Caki2 (cell line): Measurements from ENCODE around the gene QPRT. TPM values are rescaled to one million over a fixed set of nuclear protein-coding genes. Genes with fewer than 3 reads are reported as not detected.
"Not testable (repeated sequence)": the region's sequence is repeated elsewhere in the genome, so short reads cannot be mapped to it uniquely, and the experiment has no call there.

Source experiments
- DNase-seq: peaks from one replicate; pipeline ENCODE4 v3.0.0-alpha.2; 2015; ENCODE audit warnings: low read depth
- in situ Hi-C: cut with HindIII; loops from 2 replicates; pipeline ENCODE4 v1.10.0; 2016; ENCODE audit warnings: low sequenced_read_pairs, low pct_unique_long_range_greater_than_20kb, mixed read lengths
- total RNA-seq: library from RNA; depleted of rRNA; stranded (reverse); fragments of >200 nt; shearing (Covaris generic); gene quantifications from 2 replicates; pipeline ENCODE4 v1.2.3, GENCODE V29; 2014; ENCODE audit warnings: low replicate concordance

QPRT gene
- total RNA-seq, 1 experiment from 2014 or later: 57.5 TPM

- in situ Hi-C loops, DNase-seq: not testable (repeated sequence)
These were observed 53.0 kb downstream of the QPRT start for GRCh38 chr16:29731768-29732601.

GRCh38 chr16:29734786-29735185, 55.8 kb downstream of the QPRT start:
- no peak for DNase-seq
- in situ Hi-C loops: no loop called here

GRCh38 chr16:29736112-29736511, 57.1 kb downstream of the QPRT start:
- no peak for DNase-seq
- in situ Hi-C loops: no loop called here

GRCh38 chr16:29736764-29737163, 57.8 kb downstream of the QPRT start:
- in situ Hi-C loops: no loop called here

GRCh38 chr16:29737713-29738112, 58.7 kb downstream of the QPRT start:
- in situ Hi-C loops: no loop called here
- no peak for DNase-seq

More at GRCh38 chr16:29736764-29737163, 57.8 kb downstream of the QPRT start:
- DNase-seq: no peak

- in situ Hi-C loops: no loop called here
- no peak for DNase-seq
These were observed 59.5 kb downstream of the QPRT start for GRCh38 chr16:29738514-29738913.

GRCh38 chr16:29739927-29740629, 61.1 kb downstream of the QPRT start:
- DNase-seq, in situ Hi-C loops: not testable (repeated sequence)

GRCh38 chr16:29740630-29741015, 61.6 kb downstream of the QPRT start:
- in situ Hi-C loops, DNase-seq: not testable (repeated sequence)

GRCh38 chr16:29742683-29743275, 63.8 kb downstream of the QPRT start:
- no peak for DNase-seq
- in situ Hi-C loops: no loop called here

GRCh38 chr16:29743475-29743826, 64.5 kb downstream of the QPRT start:
- no peak for DNase-seq
- in situ Hi-C loops: no loop called here

GRCh38 chr16:29743827-29744531, 65.0 kb downstream of the QPRT start:
- in situ Hi-C loops: no loop called here
- DNase-seq: no peak

- no peak for DNase-seq
- in situ Hi-C loops: no loop called here
These were observed 65.6 kb downstream of the QPRT start for GRCh38 chr16:29744541-29745101.

GRCh38 chr16:29745121-29745852, 66.3 kb downstream of the QPRT start:
- DNase-seq: no peak
- in situ Hi-C loops: no loop called here

GRCh38 chr16:29745853-29746345, 66.9 kb downstream of the QPRT start, which contains the start of gene C16orf54:
C16orf54 (minus strand) TSS chr16:29745990; CDS start chr16:29744951, 1,039 bp downstream.
- no peak for DNase-seq
- in situ Hi-C loops: no loop called here

GRCh38 chr16:29746518-29746917, 67.5 kb downstream of the QPRT start:
- DNase-seq, in situ Hi-C loops: not testable (repeated sequence)
